ENCODE results near the gene MALAT1.

- no peak for TF ChIP-seq HDGF (IDR thresholded peaks at IDR 0.05; ENCODE audit: borderline replicate concordance)
- TF ChIP-seq CTBP1 (IDR thresholded peaks at IDR 0.05; ENCODE audit: borderline replicate concordance), result no peak
- no peak for TF ChIP-seq FOXA1 (IDR thresholded peaks at IDR 0.05)
Observed at GRCh38 chr11:65536412-65537295, 37.8 kb downstream of the MALAT1 start.
